DND-41 (cell line): ENCODE data around the gene CLNS1A.

Source experiments
- ATAC-seq: fragments of 200-7000 bp; cut with Tn5 transposase; 3 replicates; pipeline ENCODE4 v1.9.1; 2021; ENCODE audit warnings: low read depth; ENCODE audit not compliant: insufficient read depth
- DNase-seq: peaks from one replicate; pipeline ENCODE4 v3.0.0-alpha.2; 2020
- H2AFZ ChIP-seq: 2 replicates; pipeline ENCODE4 v1.6.0; 2012; ENCODE audit warnings: low read depth, low read length
- H3K27ac ChIP-seq: 2 replicates; pipeline ENCODE4 v1.5.1; 2012; ENCODE audit warnings: low read length, inconsistent platforms
- H3K27me3 ChIP-seq: fragments of 200-600 bp; sonication (generic); 2 replicates; pipeline ENCODE4 v1.6.0; 2012; ENCODE audit warnings: low read length, mild to moderate bottlenecking, inconsistent platforms; ENCODE audit not compliant: insufficient read depth, poor library complexity
- H3K36me3 ChIP-seq: 2 replicates; pipeline ENCODE4 v1.5.1; 2012; ENCODE audit warnings: low read length, inconsistent platforms; ENCODE audit not compliant: insufficient read depth
- H3K4me1 ChIP-seq: 2 replicates; pipeline ENCODE4 v1.5.1; 2012; ENCODE audit warnings: mild to moderate bottlenecking, low read length; ENCODE audit not compliant: insufficient read depth
- H3K4me2 ChIP-seq: 2 replicates; pipeline ENCODE4 v1.6.0; 2012; ENCODE audit warnings: mild to moderate bottlenecking, moderate library complexity, low read length, inconsistent platforms; ENCODE audit not compliant: insufficient read depth
- H3K4me3 ChIP-seq, 2 experiments: fragments of 200-600 bp in 1 of 2; shearing (Covaris generic) in 1 of 2; 2 replicates each; pipeline ENCODE4 v1.5.1; 2012 to 2016; ENCODE audit warnings: inconsistent platforms in 2 of 2, low read length in 2 of 2, mild to moderate bottlenecking in 2 of 2, low read depth in 1 of 2, moderate library complexity in 1 of 2
- H3K79me2 ChIP-seq: 2 replicates; pipeline ENCODE4 v1.6.0; 2012; ENCODE audit warnings: low read length, inconsistent platforms; ENCODE audit not compliant: insufficient read depth
- H3K9ac ChIP-seq: 2 replicates; pipeline ENCODE4 v1.6.0; 2012; ENCODE audit warnings: low read depth, mild to moderate bottlenecking, inconsistent platforms, low read length, moderate library complexity
- H3K9me3 ChIP-seq: 2 replicates; pipeline ENCODE4 v1.5.1; 2012; ENCODE audit warnings: low read length, moderate library complexity, mild to moderate bottlenecking, inconsistent platforms; ENCODE audit not compliant: insufficient read depth, severe bottlenecking
- H4K20me1 ChIP-seq: 2 replicates; pipeline ENCODE4 v1.6.0; 2012; ENCODE audit warnings: low read length; ENCODE audit not compliant: insufficient read depth
- EZH2 ChIP-seq: IDR thresholded peaks from 3 replicates; pipeline ENCODE4 v1.6.1; 2012; ENCODE audit warnings: borderline replicate concordance, low read depth, mild to moderate bottlenecking, moderate library complexity, low read length, inconsistent platforms; ENCODE audit not compliant: severe bottlenecking
- TF ChIP-seq, protein P1 (sequence below): IDR thresholded peaks from 2 replicates; pipeline ENCODE4 v1.5.1; 2012; ENCODE audit warnings: borderline replicate concordance, low read length, moderate library complexity, mild to moderate bottlenecking; ENCODE audit not compliant: poor library complexity, severe bottlenecking; ENCODE audit errors: extremely low read depth

Gene CLNS1A, protein sequence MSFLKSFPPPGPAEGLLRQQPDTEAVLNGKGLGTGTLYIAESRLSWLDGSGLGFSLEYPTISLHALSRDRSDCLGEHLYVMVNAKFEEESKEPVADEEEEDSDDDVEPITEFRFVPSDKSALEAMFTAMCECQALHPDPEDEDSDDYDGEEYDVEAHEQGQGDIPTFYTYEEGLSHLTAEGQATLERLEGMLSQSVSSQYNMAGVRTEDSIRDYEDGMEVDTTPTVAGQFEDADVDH

DNA sequence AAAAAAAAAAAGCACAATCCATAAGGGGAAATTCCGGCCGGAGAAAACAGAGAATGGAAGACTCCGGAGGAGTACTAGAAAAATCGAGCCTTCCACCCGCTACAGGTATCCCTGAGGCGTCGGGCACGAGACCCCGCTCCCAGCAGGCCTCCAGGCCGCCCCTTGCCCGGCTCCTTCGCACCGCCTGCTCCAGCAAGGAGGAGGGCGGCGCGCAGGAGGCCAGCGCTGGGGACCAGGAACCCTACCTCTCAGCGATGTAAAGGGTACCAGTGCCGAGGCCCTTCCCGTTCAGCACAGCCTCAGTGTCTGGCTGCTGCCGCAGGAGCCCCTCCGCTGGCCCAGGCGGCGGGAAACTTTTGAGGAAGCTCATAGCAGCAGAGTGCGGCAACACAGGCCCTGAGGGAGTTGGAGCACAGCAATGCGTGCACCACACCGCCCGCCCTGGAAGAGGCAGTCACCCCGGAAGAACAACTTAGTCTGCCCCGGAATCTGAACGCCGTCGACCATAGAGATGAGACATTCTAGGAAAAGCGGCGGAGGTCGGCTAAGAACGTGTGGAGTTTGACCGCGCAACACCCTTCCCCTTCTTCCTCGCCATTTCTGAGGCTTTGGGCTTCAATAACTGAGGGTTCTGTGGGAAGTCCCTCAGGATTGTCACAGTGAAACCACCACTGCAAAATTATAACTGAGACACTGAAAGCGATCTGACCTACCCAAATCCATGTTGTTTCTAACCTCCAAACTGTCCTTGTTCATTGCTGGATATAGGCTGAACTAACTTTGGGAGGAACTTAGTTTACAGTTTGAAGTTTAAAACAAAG is at the start of gene CLNS1A:
Gene CLNS1A, minus strand, starts transcription at position 450 of the 821 bp plus-strand sequence. Its CDS starts 80 bp downstream, at position 370.
- TF ChIP-seq EZH2: no peak
- TF ChIP-seq, protein P1, sequence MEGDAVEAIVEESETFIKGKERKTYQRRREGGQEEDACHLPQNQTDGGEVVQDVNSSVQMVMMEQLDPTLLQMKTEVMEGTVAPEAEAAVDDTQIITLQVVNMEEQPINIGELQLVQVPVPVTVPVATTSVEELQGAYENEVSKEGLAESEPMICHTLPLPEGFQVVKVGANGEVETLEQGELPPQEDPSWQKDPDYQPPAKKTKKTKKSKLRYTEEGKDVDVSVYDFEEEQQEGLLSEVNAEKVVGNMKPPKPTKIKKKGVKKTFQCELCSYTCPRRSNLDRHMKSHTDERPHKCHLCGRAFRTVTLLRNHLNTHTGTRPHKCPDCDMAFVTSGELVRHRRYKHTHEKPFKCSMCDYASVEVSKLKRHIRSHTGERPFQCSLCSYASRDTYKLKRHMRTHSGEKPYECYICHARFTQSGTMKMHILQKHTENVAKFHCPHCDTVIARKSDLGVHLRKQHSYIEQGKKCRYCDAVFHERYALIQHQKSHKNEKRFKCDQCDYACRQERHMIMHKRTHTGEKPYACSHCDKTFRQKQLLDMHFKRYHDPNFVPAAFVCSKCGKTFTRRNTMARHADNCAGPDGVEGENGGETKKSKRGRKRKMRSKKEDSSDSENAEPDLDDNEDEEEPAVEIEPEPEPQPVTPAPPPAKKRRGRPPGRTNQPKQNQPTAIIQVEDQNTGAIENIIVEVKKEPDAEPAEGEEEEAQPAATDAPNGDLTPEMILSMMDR: peak; percentile 20
- Histone ChIP-seq H3K27me3 (no peaks in the 10 kb centered on the region), H4K20me1 (peaks cover 14% of the 10 kb centered on the region; the same call in 1 of the 2 replicates), H3K9me3 (peaks cover 5% of the 10 kb centered on the region), H3K4me3 (peak within 1 kb of the TSS; percentile 58 to 88), H2AFZ (peak within 1 kb of the TSS; percentile 92), H3K27ac (peak within 1 kb of the TSS; percentile 88), H3K4me2 (peak within 1 kb of the TSS; percentile 91), H3K79me2 (peaks cover 55% of the 10 kb centered on the region), H3K9ac (peak within 1 kb of the TSS; percentile 80), H3K36me3 (peaks cover 7% of the 10 kb centered on the region; the same call in 1 of the 2 replicates), H3K4me1 (peaks cover 38% of the 10 kb centered on the region)
- peak; percentile 90 for DNase-seq
- ATAC-seq: peak; percentile 98

DNA sequence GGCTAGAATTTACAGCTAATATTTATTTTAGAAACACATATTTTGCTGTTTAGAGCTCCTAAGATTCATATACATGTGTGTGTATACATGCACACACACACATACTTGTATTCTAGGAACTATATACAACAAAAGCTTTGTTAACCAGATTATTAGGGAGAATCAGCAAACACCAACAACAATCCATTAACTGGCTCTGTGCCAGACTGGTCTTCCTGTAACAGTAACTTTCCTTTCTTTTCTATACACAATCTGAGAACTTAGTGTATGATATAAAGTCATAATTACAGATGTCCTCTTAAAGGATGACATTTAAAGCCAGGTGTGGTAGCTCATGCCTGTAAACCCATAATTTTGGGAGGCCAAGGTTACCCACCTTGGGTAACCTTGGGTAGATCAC is 49.5 kb upstream of the CLNS1A start:
- H3K36me3 ChIP-seq: peaks cover 88% of the 10 kb centered on the region
- no peak overlapping the region for H3K4me2 ChIP-seq

GRCh38 chr11:77677138-77677537 is 39.5 kb upstream of the CLNS1A start:
- no peaks in the 10 kb centered on the region for H3K9me3 ChIP-seq
- DNase-seq: no peak
- no peak overlapping the region for H3K4me2 ChIP-seq
- no peak overlapping the region for H3K27ac ChIP-seq
- no peak for ATAC-seq
- H3K4me1 ChIP-seq: no peaks in the 10 kb centered on the region
- H3K79me2 ChIP-seq: no peaks in the 10 kb centered on the region
- peaks cover 85% of the 10 kb centered on the region for H3K36me3 ChIP-seq
- H3K4me3 ChIP-seq: no peak overlapping the region
- no peak overlapping the region for H2AFZ ChIP-seq
- no peaks in the 10 kb centered on the region for H4K20me1 ChIP-seq
- no peaks in the 10 kb centered on the region for H3K27me3 ChIP-seq
- no peak for TF ChIP-seq EZH2
- H3K9ac ChIP-seq: no peak overlapping the region

More for the DNA sequence above, 49.5 kb upstream of the CLNS1A start:
- no peak overlapping the region for H3K4me3 ChIP-seq
- no peaks in the 10 kb centered on the region for H3K9me3 ChIP-seq
- TF ChIP-seq, protein P1: no peak
- TF ChIP-seq EZH2: no peak
- no peaks in the 10 kb centered on the region for H4K20me1 ChIP-seq
- H2AFZ ChIP-seq: no peak overlapping the region
- no peak for ATAC-seq
- no peaks in the 10 kb centered on the region for H3K79me2 ChIP-seq
- no peaks in the 10 kb centered on the region for H3K27me3 ChIP-seq
- H3K27ac ChIP-seq: no peak overlapping the region
- H3K4me1 ChIP-seq: no peaks in the 10 kb centered on the region
- no peak for DNase-seq
- no peak overlapping the region for H3K9ac ChIP-seq

GRCh38 chr11:77672264-77672663 is 34.7 kb upstream of the CLNS1A start:
- DNase-seq (no peak), ATAC-seq (no peak)
- H2AFZ ChIP-seq: no peak overlapping the region
- H3K79me2 ChIP-seq: no peaks in the 10 kb centered on the region
- H3K27me3 ChIP-seq: no peaks in the 10 kb centered on the region
- no peaks in the 10 kb centered on the region for H4K20me1 ChIP-seq
- no peaks in the 10 kb centered on the region for H3K9me3 ChIP-seq
- H3K4me1 ChIP-seq: no peaks in the 10 kb centered on the region
- no peak overlapping the region for H3K9ac ChIP-seq
- H3K4me3 ChIP-seq: no peak overlapping the region
- no peak overlapping the region for H3K4me2 ChIP-seq
- peaks cover 92% of the 10 kb centered on the region for H3K36me3 ChIP-seq
- H3K27ac ChIP-seq: no peak overlapping the region
- TF ChIP-seq, protein P1: no peak
- no peak for TF ChIP-seq EZH2
